ENCODE data around the gene FAM228A.
"Not testable (repeated sequence)": the region's sequence is repeated elsewhere in the genome, so short reads cannot be mapped to it uniquely, and the experiment has no call there.

Gene FAM228A

DNA sequence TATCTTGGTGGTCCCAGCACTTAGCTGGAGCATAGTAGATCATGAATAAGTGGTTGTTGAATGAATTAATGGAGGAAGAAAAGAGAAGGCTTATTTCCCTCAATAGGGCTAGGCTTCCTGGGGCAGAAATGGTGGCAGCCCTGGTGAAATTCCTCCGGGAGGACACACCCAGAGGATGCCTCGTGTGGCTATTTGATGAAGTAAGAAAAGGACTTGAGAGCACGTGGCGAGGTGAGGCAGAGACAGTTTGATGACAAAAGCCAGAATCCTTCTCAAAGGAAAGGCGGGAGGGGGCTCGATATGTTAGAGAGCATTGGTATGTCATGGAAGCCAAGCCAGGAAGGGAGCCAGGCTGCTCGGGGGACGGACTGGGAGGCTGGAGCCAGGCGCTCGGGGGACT is 14.7 kb downstream of the FAM228A start:
- no peak for FAIRE-seq

DNA sequence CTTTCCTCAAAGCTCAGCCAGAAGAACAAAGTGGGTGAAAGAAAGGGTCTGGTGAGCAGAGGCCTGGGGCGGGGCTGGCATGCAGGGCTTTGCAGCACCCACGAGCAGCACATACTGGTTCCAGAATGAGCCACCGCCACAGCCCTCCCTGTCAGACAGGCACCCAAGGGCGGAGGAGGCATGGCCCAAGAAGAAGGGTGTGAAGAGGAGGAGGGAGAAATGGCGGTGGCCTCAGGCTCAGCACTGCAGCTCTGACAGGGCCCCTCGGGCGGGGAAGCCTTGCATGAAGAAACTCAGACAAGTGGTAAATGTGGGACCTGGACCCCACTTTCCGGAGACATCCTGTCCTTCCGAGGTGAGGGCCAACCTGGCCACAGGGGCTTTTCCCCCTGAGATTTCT is 15.7 kb downstream of the FAM228A start:
- FAIRE-seq (no peak), DNase-seq (ENCODE audit: extremely low spot score, insufficient read length, low read depth) (no peak)

More for the DNA sequence above, 14.7 kb downstream of the FAM228A start:
- no peak for DNase-seq (ENCODE audit: extremely low spot score, insufficient read length, low read depth)

DNA sequence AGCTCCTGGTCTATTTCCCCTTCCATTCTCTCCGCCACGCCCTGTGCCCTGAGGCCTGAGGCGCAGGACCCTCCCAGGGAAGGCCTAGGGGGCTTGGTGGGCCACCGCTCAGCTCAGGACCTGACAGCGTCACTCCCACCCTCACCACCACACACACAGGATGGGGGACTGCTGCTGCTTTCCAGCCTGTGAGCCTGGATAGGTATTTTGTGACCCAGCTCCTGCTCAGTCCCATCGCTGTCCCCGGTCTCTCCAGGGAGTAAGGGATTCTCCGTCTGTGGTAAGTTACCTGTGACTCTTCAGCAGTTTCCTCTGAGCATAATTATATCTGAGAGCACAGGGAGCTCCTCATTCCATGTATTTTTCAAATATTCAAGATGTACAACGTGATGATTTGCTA is 16.3 kb downstream of the FAM228A start:
- no peak for DNase-seq (ENCODE audit: extremely low spot score, insufficient read length, low read depth)
- no peak for FAIRE-seq

DNA sequence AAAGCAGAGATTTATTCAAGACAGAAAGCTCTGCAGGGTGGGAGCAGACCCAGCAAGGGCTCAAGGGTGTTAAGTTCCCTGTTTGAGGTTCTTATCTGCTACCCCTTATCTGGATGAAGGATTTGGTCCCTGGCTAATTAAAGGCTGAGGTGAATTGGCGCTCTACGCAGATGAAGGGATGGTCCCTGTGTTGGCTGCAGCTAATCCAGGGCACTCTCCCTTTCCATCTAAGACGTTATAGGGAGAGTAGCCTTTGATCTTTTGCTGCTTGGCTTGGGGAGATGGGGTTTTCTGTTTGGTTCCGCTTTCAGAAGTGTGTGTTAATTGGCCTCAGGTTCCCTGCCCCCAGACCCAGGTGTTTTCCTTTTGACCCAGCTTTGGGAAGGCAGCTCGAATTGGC is 17.0 kb downstream of the FAM228A start:
- no peak for DNase-seq (ENCODE audit: extremely low spot score, insufficient read length, low read depth)

DNA sequence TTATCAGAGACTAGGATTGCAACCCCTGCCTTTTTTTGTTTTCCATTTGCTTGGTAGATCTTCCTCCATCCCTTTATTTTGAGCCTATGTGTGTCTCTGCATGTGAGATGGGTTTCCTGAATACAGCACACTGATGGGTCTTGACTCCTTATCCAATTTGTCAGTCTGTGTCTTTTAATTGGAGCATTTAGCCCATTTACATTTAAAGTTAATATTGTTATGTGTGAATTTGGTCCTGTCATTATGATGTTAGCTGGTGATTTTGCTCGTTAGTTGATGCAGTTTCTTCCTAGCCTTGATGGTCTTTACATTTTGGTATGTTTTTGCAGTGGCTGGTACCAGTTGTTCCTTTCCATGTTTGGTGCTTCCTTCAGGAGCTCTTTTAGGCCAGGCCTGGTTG is 22.4 kb downstream of the FAM228A start:
- not testable (repeated sequence) for DNase-seq (ENCODE audit: extremely low spot score, insufficient read length, low read depth); FAIRE-seq

More for the DNA sequence above, 17.0 kb downstream of the FAM228A start:
- FAIRE-seq = no peak

DNA sequence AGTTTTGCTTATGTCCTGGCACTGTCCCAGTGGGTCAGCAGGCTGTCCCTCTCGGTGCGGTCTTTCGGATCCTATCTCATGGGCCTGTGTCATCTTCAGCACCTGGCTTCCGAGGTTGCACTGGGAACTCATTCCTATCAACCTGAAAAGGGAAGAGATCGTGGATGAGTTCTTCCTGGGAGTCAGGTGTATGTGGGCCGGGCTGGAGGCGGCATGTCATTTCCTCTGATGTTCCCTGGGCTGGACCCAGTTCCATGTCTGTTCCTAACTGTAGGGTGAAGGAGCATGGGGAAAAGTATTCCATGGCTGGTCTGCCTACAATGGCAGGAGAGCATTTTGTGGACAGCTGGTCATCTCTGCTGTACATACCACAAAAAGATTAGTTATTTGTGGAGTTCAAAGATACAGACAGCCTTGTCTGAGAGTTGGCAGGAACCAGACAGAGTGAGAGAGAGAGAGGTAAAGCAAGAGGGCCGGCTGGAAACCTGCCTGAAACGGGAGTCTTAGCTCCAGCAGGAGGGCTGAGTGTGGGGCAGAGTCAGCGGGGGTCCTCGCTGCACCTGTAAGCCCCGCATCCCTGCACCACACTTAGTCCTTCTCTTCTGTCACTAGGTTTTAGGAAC is 25.2 kb downstream of the FAM228A start:
- no peak for FAIRE-seq
- no peak for DNase-seq (ENCODE audit: extremely low spot score, insufficient read length, low read depth)

GRCh38 chr2:24200799-24201198 is 25.9 kb downstream of the FAM228A start:
- FAIRE-seq = no peak

DNA sequence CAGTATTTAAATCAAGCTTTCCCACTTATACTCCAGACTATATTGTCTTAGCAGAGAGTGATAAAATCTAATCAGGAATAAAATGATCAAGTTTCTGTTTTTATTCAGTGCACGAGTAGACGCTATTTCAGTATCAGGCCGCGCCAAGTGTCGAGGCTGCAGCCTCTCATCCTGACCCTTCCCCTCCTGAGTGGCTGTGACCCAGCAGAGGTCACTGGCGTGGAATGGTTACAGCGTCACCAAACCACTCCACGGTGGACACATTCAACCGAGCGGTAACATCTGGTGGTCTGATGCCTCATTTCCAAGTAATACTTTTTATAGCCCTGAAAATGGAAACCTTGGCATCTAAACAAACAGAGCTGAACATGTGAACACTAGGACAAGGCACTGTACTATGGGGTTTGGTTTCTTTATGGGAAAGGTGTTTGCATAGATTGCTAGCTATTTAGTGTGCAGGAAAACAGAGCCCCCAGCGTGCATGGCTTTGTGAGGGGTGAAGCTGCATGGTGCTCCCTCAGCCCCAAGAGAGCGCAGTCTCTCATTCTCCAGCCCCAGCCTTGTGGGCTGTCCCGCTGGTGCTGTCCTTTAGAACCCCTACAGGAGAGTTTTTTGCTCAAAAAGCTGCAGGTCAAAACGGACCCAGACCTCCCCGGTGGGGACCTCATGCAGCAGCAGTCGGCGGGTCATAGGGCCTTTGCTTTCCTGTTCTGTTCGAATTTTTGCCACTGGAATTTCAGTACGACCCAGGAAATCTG is 28.4 kb downstream of the FAM228A start:
- FAIRE-seq (no peak), DNase-seq (ENCODE audit: extremely low spot score, insufficient read length, low read depth) (no peak)

More at GRCh38 chr2:24200799-24201198, 25.9 kb downstream of the FAM228A start:
- no peak for DNase-seq (ENCODE audit: extremely low spot score, insufficient read length, low read depth)

- FAIRE-seq (no peak), DNase-seq (ENCODE audit: extremely low spot score, insufficient read length, low read depth) (no peak)
Observed at GRCh38 chr2:24203787-24204150, 28.9 kb downstream of the FAM228A start.

GRCh38 chr2:24204505-24204904 is 29.7 kb downstream of the FAM228A start:
- no peak for DNase-seq (ENCODE audit: extremely low spot score, insufficient read length, low read depth)
- FAIRE-seq = no peak

GRCh38 chr2:24205131-24205530 is 30.3 kb downstream of the FAM228A start:
- DNase-seq (ENCODE audit: extremely low spot score, insufficient read length, low read depth) = no peak
- FAIRE-seq = no peak

DNA sequence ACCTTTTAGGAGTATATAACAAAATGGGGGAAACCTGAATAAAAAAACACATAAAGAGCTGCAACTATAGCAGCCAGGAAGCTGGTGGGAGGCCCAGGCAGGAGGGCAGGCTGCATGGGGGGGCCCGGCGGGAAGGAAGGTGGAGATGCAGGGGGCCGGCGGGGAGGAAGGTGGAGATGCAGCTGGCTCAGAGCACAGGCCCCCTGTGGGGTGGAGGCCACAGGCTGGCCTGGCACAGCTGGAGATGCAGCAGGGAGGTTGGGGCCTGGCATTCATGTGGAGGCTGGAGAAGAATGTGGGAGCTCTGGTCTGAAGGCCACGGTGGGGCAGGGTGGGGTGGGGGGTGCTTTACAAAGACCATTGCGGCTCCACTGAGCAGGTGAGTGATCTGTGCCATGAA is 31.4 kb downstream of the FAM228A start:
- FAIRE-seq = no peak
- DNase-seq (ENCODE audit: extremely low spot score, insufficient read length, low read depth) = no peak

- no peak for DNase-seq (ENCODE audit: extremely low spot score, insufficient read length, low read depth)
- no peak for FAIRE-seq
Observed at GRCh38 chr2:24206714-24207113, 31.9 kb downstream of the FAM228A start.

- no peak for DNase-seq (ENCODE audit: extremely low spot score, insufficient read length, low read depth)
Observed at GRCh38 chr2:24207359-24207758, 32.5 kb downstream of the FAM228A start.

GRCh38 chr2:24208490-24208889 is 33.6 kb downstream of the FAM228A start:
- no peak for FAIRE-seq
- no peak for DNase-seq (ENCODE audit: extremely low spot score, insufficient read length, low read depth)

More at GRCh38 chr2:24207359-24207758, 32.5 kb downstream of the FAM228A start:
- no peak for FAIRE-seq

- DNase-seq (ENCODE audit: extremely low spot score, insufficient read length, low read depth) = no peak
- no peak for FAIRE-seq
Observed at GRCh38 chr2:24209389-24210105, 34.7 kb downstream of the FAM228A start.

DNA sequence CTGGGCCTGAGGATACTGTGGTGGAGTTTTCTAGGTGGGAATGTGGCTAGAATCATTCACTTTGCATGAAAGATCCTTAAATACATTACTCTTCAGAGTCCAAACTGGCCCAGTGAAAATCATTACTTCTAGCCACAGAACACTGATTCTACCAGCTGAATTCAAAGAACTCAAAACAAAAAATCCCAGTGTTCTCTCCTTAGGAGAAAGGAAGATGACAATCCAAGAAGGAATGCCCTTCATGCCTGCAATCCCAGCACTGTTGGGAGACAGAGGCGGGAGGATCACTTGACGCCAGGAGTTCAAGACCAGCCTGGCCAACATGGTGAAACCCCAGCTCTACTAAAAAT is 35.2 kb downstream of the FAM228A start:
- no peak for FAIRE-seq
- no peak for DNase-seq (ENCODE audit: extremely low spot score, insufficient read length, low read depth)

GRCh38 chr2:24210723-24211122 is 35.9 kb downstream of the FAM228A start:
- FAIRE-seq (no peak), DNase-seq (ENCODE audit: extremely low spot score, insufficient read length, low read depth) (no peak)

- DNase-seq (ENCODE audit: extremely low spot score, insufficient read length, low read depth) (no peak), FAIRE-seq (no peak)
Observed at GRCh38 chr2:24211408-24211807, 36.6 kb downstream of the FAM228A start.

- FAIRE-seq (peak; percentile 78), DNase-seq (ENCODE audit: extremely low spot score, insufficient read length, low read depth) (peak; percentile 53)
Observed at GRCh38 chr2:24214880-24215279, 40.0 kb downstream of the FAM228A start.
